Measurements from ENCODE around the gene SLC1A4. TPM values are rescaled to one million over a fixed set of nuclear protein-coding genes. Genes with fewer than 3 reads are reported as not detected.

Gene SLC1A4
- total and polyA plus RNA-seq, 10 of the 15 experiments (the other 5 are each of a cell fraction or from before 2014, with no cell fraction given): 10.8 to 43.2 (median 27.7) TPM

DNA sequence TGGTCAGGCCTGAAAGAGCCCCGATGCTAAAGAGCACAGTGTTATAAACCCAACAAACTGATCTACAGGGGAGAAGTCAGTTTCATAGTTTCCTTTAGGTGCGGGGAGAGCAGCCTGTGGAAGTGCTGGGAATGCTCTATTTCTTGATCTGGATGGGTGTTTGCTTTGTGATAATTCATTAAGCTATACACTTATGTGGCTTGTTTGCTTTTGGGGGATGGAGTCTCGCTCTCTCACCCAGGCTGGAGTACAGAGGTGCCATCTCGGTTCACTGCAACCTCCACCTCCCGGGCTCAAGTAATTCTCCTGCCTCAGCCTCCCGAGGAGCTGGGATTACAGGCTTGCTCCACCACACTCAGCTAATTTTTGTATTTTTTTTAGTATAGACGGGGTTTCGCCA lies 37.0 kb downstream of the SLC1A4 start:
- Histone ChIP-seq H3K27me3 (replicated peaks in 1 of 2; ENCODE audit: control insufficient read depth in 2 of 2, insufficient read depth in 2 of 2, low read length in 1 of 2) (no peaks in the 10 kb centered on the region), H3K79me2 (ENCODE audit: control insufficient read depth, insufficient read depth, low read length) (no peaks in the 10 kb centered on the region), H2AFZ (ENCODE audit: control insufficient read depth, low read depth, low read length) (no peak overlapping the region), H4K20me1 (ENCODE audit: control insufficient read depth, insufficient read depth) (no peaks in the 10 kb centered on the region), H3K9me3 (replicated peaks; ENCODE audit: control insufficient read depth, insufficient read depth, low read length) (no peaks in the 10 kb centered on the region), H3K4me1 (ENCODE audit: control insufficient read depth, insufficient read depth, low read length) (peaks cover 47% of the 10 kb centered on the region), H3K4me3 (no peak overlapping the region), H3K36me3 (ENCODE audit: control insufficient read depth in 2 of 2, insufficient read depth in 2 of 2, low read length in 1 of 2) (peaks cover 0 to 5% of the 10 kb centered on the region in 2 experiments; a peak in 3 of 4 replicates), H3K27ac (ENCODE audit: control insufficient read depth, insufficient read depth) (no peak overlapping the region), H3K9ac (ENCODE audit: control insufficient read depth, insufficient read depth, low read length) (no peak overlapping the region), H3K4me2 (ENCODE audit: control insufficient read depth, insufficient read depth) (no peak overlapping the region; the same call in 1 of the 2 replicates)
- RAD21 ChIA-PET (ENCODE audit: unreplicated experiment): interaction anchor here (0.7 to 1.7 kb wide), 4 partner anchors 9 to 34 kb away, joined by 3 to 5 read pairs (median 4); no protein-coding TSS in a partner anchor
- CTCF ChIA-PET: interaction anchor here (1.0 to 9.9 kb wide), 5 partner anchors 9 to 110 kb away, joined by 3 to 119 read pairs (median 5); no protein-coding TSS in a partner anchor
- in situ Hi-C loops (cut with MboI): no loop called here
- 84% methylated on average over 6 of the region's 8 CpGs for WGBS (ENCODE audit: insufficient coverage, insufficient replicate concordance, low lambda C conversion rate, missing lambda C conversion rate)
- no peak for DNase-seq (ENCODE audit: low read depth, low spot score)
- SMC1A ChIA-PET (ENCODE audit: uncharacterized antibody, unreplicated experiment): interaction anchor here (1.0 to 3.0 kb wide), 8 partner anchors 9 to 111 kb away, joined by 3 to 9 read pairs (median 6); no protein-coding TSS in a partner anchor
- FAIRE-seq: peak; percentile 64
- POLR2A ChIA-PET: interaction anchor here (0.7 to 1.2 kb wide), 2 partner anchors 78 to 111 kb away, joined by 3 read pairs; no protein-coding TSS in a partner anchor
- no TSS peak for BruUV-seq (replicated peaks)
- intact Hi-C loops (cut with micrococcal nuclease; ENCODE audit: unreplicated experiment): no loop called here
- ATAC-seq: no peak
- TF ChIP-seq, protein P1, sequence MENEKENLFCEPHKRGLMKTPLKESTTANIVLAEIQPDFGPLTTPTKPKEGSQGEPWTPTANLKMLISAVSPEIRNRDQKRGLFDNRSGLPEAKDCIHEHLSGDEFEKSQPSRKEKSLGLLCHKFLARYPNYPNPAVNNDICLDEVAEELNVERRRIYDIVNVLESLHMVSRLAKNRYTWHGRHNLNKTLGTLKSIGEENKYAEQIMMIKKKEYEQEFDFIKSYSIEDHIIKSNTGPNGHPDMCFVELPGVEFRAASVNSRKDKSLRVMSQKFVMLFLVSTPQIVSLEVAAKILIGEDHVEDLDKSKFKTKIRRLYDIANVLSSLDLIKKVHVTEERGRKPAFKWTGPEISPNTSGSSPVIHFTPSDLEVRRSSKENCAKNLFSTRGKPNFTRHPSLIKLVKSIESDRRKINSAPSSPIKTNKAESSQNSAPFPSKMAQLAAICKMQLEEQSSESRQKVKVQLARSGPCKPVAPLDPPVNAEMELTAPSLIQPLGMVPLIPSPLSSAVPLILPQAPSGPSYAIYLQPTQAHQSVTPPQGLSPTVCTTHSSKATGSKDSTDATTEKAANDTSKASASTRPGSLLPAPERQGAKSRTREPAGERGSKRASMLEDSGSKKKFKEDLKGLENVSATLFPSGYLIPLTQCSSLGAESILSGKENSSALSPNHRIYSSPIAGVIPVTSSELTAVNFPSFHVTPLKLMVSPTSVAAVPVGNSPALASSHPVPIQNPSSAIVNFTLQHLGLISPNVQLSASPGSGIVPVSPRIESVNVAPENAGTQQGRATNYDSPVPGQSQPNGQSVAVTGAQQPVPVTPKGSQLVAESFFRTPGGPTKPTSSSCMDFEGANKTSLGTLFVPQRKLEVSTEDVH (IDR thresholded peaks at IDR 0.05; ENCODE audit: low read depth, partially characterized antibody): no peak
- no peak for TF ChIP-seq RCOR1 (conservative IDR thresholded peaks at IDR 0.05; ENCODE audit: low read depth, low read length)
- TF ChIP-seq SMC3 (IDR thresholded peaks at IDR 0.05; ENCODE audit: borderline replicate concordance, low read length): no peak
- TF ChIP-seq, protein P2, sequence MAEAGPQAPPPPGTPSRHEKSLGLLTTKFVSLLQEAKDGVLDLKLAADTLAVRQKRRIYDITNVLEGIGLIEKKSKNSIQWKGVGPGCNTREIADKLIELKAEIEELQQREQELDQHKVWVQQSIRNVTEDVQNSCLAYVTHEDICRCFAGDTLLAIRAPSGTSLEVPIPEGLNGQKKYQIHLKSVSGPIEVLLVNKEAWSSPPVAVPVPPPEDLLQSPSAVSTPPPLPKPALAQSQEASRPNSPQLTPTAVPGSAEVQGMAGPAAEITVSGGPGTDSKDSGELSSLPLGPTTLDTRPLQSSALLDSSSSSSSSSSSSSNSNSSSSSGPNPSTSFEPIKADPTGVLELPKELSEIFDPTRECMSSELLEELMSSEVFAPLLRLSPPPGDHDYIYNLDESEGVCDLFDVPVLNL (IDR thresholded peaks at IDR 0.05; ENCODE audit: low read depth, low read length): no peak
- TF ChIP-seq SIX5 (IDR thresholded peaks at IDR 0.05; ENCODE audit: low read depth, low read length, severe bottlenecking): no peak
- TF ChIP-seq, protein P3, sequence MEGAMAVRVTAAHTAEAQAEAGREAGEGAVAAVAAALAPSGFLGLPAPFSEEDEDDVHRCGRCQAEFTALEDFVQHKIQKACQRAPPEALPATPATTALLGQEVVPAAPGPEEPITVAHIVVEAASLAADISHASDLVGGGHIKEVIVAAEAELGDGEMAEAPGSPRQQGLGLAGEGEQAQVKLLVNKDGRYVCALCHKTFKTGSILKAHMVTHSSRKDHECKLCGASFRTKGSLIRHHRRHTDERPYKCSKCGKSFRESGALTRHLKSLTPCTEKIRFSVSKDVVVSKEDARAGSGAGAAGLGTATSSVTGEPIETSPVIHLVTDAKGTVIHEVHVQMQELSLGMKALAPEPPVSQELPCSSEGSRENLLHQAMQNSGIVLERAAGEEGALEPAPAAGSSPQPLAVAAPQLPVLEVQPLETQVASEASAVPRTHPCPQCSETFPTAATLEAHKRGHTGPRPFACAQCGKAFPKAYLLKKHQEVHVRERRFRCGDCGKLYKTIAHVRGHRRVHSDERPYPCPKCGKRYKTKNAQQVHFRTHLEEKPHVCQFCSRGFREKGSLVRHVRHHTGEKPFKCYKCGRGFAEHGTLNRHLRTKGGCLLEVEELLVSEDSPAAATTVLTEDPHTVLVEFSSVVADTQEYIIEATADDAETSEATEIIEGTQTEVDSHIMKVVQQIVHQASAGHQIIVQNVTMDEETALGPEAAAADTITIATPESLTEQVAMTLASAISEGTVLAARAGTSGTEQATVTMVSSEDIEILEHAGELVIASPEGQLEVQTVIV (IDR thresholded peaks at IDR 0.05; ENCODE audit: borderline replicate concordance, partially characterized antibody): no peak
- TF ChIP-seq ZNF384 (IDR thresholded peaks at IDR 0.05; ENCODE audit: borderline replicate concordance, low read depth, low read length): no peak
- TF ChIP-seq, protein P4, sequence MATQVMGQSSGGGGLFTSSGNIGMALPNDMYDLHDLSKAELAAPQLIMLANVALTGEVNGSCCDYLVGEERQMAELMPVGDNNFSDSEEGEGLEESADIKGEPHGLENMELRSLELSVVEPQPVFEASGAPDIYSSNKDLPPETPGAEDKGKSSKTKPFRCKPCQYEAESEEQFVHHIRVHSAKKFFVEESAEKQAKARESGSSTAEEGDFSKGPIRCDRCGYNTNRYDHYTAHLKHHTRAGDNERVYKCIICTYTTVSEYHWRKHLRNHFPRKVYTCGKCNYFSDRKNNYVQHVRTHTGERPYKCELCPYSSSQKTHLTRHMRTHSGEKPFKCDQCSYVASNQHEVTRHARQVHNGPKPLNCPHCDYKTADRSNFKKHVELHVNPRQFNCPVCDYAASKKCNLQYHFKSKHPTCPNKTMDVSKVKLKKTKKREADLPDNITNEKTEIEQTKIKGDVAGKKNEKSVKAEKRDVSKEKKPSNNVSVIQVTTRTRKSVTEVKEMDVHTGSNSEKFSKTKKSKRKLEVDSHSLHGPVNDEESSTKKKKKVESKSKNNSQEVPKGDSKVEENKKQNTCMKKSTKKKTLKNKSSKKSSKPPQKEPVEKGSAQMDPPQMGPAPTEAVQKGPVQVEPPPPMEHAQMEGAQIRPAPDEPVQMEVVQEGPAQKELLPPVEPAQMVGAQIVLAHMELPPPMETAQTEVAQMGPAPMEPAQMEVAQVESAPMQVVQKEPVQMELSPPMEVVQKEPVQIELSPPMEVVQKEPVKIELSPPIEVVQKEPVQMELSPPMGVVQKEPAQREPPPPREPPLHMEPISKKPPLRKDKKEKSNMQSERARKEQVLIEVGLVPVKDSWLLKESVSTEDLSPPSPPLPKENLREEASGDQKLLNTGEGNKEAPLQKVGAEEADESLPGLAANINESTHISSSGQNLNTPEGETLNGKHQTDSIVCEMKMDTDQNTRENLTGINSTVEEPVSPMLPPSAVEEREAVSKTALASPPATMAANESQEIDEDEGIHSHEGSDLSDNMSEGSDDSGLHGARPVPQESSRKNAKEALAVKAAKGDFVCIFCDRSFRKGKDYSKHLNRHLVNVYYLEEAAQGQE (IDR thresholded peaks at IDR 0.05; ENCODE audit: low read depth, low read length): no peak
- TF ChIP-seq CHD1 (IDR thresholded peaks at IDR 0.05; ENCODE audit: low read depth, low read length): no peak
- TF ChIP-seq, protein P5, sequence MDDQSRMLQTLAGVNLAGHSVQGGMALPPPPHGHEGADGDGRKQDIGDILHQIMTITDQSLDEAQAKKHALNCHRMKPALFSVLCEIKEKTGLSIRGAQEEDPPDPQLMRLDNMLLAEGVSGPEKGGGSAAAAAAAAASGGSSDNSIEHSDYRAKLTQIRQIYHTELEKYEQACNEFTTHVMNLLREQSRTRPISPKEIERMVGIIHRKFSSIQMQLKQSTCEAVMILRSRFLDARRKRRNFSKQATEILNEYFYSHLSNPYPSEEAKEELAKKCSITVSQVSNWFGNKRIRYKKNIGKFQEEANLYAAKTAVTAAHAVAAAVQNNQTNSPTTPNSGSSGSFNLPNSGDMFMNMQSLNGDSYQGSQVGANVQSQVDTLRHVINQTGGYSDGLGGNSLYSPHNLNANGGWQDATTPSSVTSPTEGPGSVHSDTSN (IDR thresholded peaks at IDR 0.05; ENCODE audit: insufficient replicate concordance, low read depth, low read length): no peak
- TF ChIP-seq CBFB (IDR thresholded peaks at IDR 0.05; ENCODE audit: low read depth): no peak
- no peak for TF ChIP-seq ASH2L (IDR thresholded peaks at IDR 0.05; ENCODE audit: borderline replicate concordance, low read depth)

All from GM12878 (cell line).